EH (cell line): ENCODE data around the gene PSMA7.
"Not testable (repeated sequence)": the region's sequence is repeated elsewhere in the genome, so short reads cannot be mapped to it uniquely, and the experiment has no call there.

ENCODE experiments used
- DNase-seq: peaks from one replicate; pipeline ENCODE4 v3.0.0-alpha.2; 2015; ENCODE audit warnings: low read depth

Gene PSMA7

GRCh38 chr20:62119115-62119514 is 24.1 kb downstream of the PSMA7 start:
- no peak for DNase-seq

DNA sequence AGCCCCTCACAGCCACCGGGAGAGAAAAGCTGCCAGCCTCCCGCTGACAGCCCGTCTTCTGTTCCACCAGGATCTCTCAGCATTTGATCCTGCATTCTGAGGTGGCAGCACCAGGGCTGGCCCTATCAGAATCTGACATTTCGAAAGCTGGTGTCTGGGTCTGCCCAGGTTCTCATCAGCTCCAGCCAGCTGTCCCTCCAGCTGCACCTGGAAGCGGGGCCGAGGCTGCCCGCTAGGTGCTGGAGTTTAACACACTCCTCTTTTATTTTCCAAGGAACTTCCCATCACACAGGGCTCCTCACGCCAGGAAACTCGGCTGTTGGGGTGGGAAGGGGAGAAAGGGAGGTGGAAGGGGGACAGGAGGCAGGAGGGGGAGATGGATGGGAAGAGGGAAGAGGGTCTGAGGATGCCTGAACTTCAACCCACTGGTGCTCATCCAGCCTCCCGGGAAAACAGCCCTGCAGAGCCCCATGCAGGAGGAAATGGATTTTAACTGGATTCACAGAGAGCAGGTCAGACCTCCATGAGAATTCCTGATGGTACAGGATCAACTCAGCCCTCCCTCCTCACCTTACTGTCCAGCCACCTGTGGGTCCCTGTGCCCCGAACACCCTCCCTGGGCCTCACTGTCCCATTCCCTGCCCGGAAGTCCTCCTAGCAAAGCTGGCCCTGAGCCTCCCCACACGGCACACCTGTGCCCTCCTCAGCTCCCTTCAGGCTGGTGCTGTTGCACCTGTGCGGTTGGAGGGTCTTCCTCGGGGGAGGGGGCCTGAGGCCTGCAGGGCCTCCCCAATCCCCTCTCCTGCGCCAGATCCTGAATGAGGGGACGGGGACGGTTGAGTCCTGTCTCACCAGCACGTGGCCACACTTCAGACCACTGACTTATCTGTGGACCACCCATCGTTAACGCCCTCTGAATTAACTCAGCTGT is 24.8 kb downstream of the PSMA7 start:
- no peak for DNase-seq

- no peak for DNase-seq
Measured at GRCh38 chr20:62117658-62118057, 25.5 kb downstream of the PSMA7 start.

GRCh38 chr20:62117362-62117646 is 25.9 kb downstream of the PSMA7 start:
- DNase-seq = peak; percentile 5

DNA sequence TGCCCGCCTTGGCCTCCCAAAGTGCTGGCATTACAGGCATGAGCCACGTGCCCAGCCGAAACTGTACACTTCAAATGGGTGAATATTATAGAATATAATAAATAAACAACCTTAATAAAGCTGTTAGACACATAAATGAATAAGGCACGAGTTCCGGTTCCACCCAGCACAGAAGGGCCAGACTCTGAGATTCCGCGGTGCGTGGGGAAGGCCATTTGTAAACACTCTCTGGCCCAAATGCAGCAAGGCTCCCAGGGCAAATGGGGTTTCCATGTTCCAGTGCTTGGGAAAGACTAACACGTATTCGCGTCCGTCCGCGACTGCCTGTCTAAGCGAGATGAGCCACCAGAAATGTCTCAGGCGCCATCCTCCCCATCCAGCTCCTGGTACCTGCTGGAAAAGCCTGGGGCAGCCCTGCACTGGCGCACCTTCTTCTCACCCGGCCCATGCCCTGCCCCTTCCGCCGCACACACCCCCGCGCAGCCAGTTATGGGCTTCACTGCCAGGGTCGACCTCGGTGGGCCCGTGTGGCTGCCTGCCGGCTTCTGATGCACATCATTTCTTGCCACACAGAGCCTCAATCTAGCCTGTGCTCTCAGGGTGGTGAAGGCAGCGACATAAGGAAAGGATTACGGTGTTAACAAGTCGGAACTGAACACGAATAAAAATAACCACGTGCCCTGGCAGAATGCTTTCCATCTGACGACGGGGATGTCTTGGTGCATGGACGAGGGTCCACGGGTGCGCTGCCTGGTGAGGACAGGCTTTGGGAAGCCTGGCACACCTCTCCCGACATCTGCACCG is 26.4 kb downstream of the PSMA7 start:
- no peak for DNase-seq

- not testable (repeated sequence) for DNase-seq
Measured at GRCh38 chr20:62115800-62116407, 27.3 kb downstream of the PSMA7 start.

- no peak for DNase-seq
Measured at GRCh38 chr20:62114894-62115293, 28.3 kb downstream of the PSMA7 start.

DNA sequence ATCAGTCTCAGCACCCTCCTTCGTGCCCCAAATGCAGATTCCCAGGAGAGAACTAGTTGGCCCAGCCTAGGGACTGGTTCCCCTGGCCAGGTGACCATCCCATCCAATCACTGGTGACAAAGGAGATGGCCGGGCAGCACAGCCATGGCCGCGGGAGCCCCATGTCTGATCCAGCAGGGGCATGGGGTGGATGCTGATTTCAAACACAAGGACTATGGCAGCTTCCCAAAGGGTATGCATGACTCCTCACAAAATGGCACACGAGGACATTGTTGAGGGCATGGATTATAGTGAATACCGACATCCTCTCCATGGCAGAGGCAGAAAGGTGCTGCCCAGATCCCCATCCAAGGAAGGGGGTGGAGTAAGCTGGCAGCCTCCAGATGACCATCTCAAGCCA is 30.8 kb downstream of the PSMA7 start:
- DNase-seq = no peak

DNA sequence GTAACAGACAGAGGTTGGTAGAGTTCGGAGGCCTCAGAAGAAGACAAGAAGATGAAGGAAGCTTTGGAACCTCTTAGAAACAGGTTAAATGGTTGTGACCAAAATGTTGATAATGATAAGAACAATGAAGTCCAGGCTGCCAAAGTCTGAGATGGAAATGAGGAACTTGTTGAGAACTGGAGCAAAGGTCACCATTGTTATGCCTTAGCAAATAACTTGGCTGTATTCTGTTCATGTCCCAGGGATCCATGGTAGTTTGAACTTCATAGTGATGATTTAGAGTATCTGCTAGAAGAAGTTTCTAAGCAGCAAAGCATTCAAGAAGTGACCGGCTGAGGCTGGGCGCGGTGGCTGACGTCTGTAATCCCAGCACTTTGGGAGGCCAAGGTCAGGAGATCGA is 32.0 kb downstream of the PSMA7 start:
- DNase-seq = no peak

- DNase-seq = no peak
Measured at GRCh38 chr20:62105592-62105991, 37.6 kb downstream of the PSMA7 start.

DNA sequence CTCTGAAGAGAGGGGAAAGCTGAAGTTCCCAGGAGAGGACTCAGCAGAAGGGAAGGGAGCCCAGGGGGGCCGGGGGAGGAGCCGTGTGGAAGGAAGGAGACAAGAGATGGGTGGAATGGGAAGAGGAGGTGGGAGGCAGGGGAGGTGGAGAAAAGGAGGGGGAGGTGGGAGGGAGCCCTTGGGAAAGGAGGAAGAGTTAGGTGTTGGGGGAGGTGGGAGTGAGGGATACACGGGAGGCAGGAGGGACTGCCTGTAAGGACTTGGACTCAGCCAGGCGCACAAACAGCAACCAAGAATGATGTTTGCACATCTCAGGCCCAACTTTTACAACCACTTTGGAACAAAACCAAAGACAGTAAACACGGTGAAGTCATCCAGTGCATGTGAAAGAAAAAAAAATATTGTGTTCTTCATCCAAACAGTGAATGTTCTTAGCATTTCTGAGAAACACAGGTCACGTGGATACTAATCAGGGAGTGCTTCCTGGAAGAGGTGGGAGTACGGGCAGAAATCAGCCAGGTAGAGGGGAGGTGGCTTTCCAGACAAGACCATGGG is 38.3 kb downstream of the PSMA7 start:
- peak; percentile 53 for DNase-seq

DNA sequence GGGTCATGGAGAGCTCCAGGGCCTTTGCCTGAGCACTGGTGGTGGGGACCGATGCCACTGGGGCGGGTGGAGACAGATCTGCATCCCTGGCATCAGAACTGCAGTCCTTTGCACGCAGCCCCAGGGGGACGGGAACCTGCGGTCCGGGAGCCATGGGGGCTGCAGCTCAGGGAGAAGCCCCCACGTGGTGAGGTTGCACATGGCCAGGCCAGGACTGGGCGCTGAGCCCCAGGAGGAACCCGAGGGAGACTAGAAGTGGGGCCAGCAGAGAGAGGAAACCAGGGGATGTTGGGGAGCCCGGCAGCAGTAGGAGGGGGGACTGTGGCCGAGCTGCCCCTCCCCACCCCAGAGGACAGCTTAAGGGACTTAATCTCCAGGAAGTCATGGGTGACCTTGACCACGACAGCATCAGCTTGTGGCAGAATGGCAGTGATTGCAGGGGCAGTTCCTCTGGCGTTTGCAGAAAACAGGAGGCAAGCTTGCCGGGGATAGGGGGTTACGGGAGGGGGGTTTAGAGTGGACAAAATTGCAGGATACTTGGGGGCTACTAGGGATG is 38.9 kb downstream of the PSMA7 start:
- DNase-seq = no peak

DNA sequence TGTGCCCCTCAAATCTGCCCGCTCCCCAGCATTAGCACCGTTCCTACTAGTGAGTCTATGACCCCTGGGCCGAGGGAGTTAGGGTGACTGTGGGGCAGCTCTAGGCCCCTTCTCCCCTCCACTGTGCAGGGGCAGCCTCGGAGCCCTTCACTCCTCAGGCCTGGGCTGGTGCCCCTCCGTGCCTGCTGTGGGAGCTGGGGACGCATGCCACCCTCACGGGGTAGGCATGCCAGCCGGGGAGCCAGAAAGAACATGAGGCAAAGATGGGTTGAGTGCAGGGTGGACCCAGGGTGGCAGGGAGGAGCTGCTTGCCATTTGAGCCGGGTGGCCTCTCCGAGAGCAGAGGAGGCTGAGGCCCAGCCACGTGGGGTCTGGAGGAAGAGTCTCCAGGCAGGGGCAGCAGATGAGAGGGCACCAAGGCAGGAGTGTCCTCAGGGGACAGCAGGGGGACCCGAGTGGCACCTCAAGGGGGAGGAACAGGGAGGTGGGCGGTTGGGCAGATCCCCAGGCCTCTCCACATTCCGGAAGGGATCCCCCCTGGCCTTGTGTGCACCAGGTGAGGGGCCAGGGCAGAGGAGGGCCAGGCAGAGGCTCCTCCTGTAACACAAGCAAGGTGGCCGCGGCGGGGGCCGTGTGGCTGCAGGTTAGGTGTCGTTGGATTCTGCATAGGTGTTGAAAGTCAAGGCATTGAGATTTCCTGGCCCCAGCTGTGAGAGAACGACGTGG is 39.5 kb downstream of the PSMA7 start:
- no peak for DNase-seq

DNA sequence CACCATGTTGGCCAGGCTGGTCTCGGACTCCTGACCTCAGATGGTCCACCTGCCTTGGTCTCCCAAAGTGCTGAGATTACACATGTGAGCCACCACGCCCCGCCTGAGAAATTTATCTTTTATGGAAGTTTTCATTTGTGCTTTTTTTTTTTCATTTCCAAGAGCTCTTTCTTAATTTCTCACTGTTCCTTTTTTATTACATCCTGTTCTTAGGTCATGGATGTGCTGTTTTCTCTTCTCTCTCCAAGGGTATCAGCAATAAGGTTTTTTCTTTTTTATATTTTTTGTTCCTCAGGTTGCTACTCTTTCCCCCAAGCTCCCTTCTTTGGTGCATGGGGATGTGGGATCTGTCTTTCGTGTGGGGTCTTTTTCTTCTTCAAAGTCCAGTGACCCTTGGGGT is 42.1 kb downstream of the PSMA7 start:
- no peak for DNase-seq

GRCh38 chr20:62097881-62098407 is 45.2 kb downstream of the PSMA7 start:
- no peak for DNase-seq

GRCh38 chr20:62096421-62097380 is 46.5 kb downstream of the PSMA7 start:
- DNase-seq = no peak

DNA sequence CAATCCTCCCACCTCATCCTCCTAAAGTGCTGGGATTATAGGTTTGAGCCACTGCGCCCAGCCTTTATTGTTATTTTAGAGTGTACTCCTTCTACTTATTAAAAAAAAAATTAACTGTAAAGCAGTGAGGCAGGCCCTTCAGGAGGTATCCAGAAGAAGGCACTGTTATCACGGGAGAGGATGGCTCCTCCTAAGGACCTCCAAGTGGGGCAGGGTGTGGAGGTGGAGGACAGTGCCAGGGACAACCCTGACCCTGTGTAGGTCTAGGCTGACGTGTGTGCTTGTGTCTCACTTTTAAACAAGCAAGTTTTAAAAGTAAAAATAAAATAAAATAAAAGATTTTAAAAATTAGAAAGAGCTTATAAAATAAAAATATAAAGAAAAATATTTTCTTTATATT is 53.8 kb downstream of the PSMA7 start:
- no peak for DNase-seq

DNA sequence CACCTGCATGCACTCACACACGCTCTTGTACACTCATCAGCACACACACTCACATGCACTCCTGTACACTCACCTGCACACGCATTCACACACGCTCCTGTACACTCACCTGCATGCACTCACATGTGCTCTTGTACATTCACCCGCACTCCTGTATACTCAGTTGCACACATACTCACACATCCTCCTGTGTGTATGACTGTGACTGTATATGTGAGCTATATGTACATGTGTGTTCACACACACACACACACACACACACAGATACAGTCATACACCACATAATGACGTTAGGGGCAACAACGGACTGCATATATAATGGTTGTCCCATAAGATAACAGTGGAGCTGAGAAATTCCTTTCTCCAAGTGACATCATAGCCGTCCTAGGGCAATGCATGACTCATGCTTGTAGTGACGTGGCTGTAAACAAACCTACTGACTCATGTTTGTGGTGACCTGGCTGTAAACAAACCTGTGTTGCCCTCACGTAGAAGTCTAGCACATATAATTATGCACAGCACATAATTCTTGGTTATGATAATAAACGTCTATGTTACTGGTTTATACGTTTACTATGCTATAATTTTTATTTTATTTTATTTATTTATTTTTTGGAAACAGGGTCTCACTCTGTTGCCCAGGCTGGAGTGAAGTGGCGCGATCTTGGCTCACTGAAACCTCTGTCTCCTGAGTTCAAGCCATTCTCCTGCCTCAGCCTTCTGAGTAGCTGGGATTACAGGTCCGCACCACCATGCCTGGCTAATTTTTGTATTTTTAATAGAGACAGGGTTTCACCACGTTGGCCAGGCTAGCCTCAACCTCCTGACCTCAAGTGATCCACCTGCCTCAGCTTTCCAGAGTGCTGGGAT is 54.7 kb downstream of the PSMA7 start:
- peak; percentile 76 for DNase-seq

DNA sequence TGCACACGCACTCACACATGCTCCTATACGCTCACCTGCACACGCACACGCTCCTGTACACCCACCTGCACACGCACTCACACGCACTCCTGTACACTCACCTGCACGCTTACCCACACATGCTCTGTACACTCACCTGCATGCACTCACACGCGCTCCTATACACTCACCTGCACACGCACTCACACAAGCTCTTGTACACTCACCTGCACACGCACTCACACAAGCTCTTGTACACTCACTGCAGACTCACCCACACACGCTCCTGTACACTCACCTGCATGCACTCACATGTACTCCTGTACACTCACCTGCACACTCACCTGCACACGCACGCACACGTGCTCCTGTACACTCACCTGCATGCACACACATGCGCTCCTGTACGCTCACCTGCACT is 55.6 kb downstream of the PSMA7 start:
- no peak for DNase-seq
